CD4-positive, alpha-beta T cell treated with Interferon gamma for 1 hour (primary cell): ENCODE data around the gene MTOR.
"Not testable (repeated sequence)": the region's sequence is repeated elsewhere in the genome, so short reads cannot be mapped to it uniquely, and the experiment has no call there.

Source experiments
- DNase-seq: peaks from one replicate; pipeline ENCODE4 v3.0.0-alpha.2; 2020

The MTOR gene

GRCh38 chr1:11178021-11179015 is 84.0 kb downstream of the MTOR start:
- DNase-seq = no peak

- no peak for DNase-seq
Observed at GRCh38 chr1:11176081-11176706, 86.2 kb downstream of the MTOR start.

- DNase-seq = no peak
Observed at GRCh38 chr1:11175461-11175860, 86.9 kb downstream of the MTOR start.

- no peak for DNase-seq
Observed at GRCh38 chr1:11174261-11174942, 87.9 kb downstream of the MTOR start.

- no peak for DNase-seq
Observed at GRCh38 chr1:11170102-11170501, 92.2 kb downstream of the MTOR start.

GRCh38 chr1:11169202-11169601 is 93.1 kb downstream of the MTOR start:
- DNase-seq = no peak

GRCh38 chr1:11168731-11169130 is 93.6 kb downstream of the MTOR start:
- DNase-seq = no peak

- DNase-seq = not testable (repeated sequence)
Observed at GRCh38 chr1:11166744-11167143, 95.6 kb downstream of the MTOR start.

GRCh38 chr1:11162752-11163151 is 99.6 kb downstream of the MTOR start:
- DNase-seq = not testable (repeated sequence)

GRCh38 chr1:11158720-11159321 is 103.5 kb downstream of the MTOR start:
- DNase-seq = no peak

- DNase-seq = no peak
Observed at GRCh38 chr1:11158291-11158690, 104.1 kb downstream of the MTOR start.

- no peak for DNase-seq
Observed at GRCh38 chr1:11157867-11158266, 104.5 kb downstream of the MTOR start.

- no peak for DNase-seq
Observed at GRCh38 chr1:11157394-11157793, 105.0 kb downstream of the MTOR start.

GRCh38 chr1:11156963-11157362 is 105.4 kb downstream of the MTOR start:
- no peak for DNase-seq

GRCh38 chr1:11156441-11156840 is 105.9 kb downstream of the MTOR start:
- DNase-seq = no peak

- DNase-seq = no peak
Observed at GRCh38 chr1:11153184-11153583, 109.2 kb downstream of the MTOR start.

GRCh38 chr1:11152755-11153154 is 109.6 kb downstream of the MTOR start:
- DNase-seq = no peak

- DNase-seq = no peak
Observed at GRCh38 chr1:11151826-11152612, 110.3 kb downstream of the MTOR start.

- DNase-seq = no peak
Observed at GRCh38 chr1:11151114-11151513, 111.2 kb downstream of the MTOR start.

GRCh38 chr1:11150326-11150725 is 112.0 kb downstream of the MTOR start:
- no peak for DNase-seq

- no peak for DNase-seq
Observed at GRCh38 chr1:11147197-11147770, 115.1 kb downstream of the MTOR start.

GRCh38 chr1:11145741-11146140 is 116.6 kb downstream of the MTOR start:
- DNase-seq = no peak
